IPS-NIHi7 (cell line): ENCODE data around the gene FAHD2A.
A peak's percentile ranks its signal among the peaks of the same experiment; 100 is the strongest.
"Not testable (repeated sequence)": the region's sequence is repeated elsewhere in the genome, so short reads cannot be mapped to it uniquely, and the experiment has no call there.

Source experiments
- DNase-seq: peaks from one replicate; pipeline ENCODE4 v3.0.0; 2012; ENCODE audit warnings: mixed read lengths; ENCODE audit errors: extremely low spot score

The FAHD2A gene, protein sequence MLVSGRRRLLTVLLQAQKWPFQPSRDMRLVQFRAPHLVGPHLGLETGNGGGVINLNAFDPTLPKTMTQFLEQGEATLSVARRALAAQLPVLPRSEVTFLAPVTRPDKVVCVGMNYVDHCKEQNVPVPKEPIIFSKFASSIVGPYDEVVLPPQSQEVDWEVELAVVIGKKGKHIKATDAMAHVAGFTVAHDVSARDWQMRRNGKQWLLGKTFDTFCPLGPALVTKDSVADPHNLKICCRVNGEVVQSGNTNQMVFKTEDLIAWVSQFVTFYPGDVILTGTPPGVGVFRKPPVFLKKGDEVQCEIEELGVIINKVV

DNA sequence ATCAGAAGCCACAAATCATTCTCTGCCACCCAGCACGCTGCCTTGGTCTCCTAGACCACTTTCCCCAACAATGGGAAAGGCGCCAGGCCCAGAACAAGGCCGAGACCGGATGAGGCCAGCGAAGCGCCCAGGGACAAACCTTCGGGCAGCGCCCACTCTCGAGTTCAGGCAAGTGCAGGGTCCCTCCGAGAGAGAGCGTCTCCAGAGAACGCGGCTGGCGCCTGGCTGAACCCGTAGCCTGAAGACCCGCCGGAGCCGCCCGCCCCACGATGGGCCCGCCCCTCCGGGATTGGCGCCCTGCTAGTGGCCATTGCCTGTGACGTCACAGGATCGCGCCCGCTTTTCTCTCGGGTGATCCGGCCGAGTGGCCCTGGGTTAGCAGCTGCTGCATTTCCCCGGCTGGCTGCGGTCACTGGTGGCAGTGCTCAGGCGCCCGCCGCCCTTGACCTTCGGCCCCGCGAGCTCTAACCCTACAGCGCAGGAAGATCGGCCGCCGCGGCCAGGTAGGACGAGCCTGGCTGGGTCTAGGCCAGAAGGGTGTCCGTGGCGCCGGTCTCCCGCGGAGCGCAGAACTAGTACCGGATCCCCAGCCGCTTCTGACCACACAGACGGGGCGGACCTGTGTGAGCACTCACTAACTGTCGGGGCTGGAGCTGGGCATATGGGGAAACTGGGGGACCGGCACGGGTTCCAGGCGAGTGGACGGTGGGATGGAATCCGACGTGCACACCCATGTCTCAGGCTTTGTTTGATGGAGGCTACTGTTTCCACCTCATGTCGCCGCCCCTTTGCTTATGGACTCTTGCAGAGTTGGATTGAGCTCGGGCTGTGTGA is at the start of gene FAHD2A:
TSS of gene FAHD2A (plus strand) at position 339 of the 834 bp plus-strand sequence. CDS start 2,851 bp downstream, outside the sequence.
- DNase-seq, result peak; percentile 99

DNA sequence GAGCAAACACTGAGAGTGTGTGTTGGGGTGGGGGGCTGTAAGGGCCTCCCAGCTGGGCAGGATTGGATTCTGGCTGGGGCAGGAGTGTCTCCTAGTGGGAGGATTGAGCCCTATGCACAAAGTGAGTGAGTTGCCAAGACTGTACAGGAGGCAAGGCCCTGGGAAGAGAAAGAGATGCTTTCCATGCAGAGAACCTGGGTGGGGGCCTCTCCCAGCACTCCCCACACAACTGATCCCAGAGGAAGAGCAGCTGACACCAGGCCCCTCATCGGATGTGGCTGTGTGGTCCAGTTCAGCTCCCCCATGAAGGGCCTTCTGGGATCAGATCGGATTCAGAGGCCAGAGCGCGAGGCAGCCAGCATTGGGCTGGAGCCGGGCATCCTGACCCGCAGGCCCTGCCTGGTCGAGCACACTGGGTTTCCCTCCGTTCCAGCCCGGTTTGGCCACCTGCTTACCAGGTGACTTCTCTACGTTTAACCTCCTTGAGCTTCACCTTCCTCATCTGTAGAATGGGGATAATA is 49.4 kb upstream of the FAHD2A start:
- no peak for DNase-seq

DNA sequence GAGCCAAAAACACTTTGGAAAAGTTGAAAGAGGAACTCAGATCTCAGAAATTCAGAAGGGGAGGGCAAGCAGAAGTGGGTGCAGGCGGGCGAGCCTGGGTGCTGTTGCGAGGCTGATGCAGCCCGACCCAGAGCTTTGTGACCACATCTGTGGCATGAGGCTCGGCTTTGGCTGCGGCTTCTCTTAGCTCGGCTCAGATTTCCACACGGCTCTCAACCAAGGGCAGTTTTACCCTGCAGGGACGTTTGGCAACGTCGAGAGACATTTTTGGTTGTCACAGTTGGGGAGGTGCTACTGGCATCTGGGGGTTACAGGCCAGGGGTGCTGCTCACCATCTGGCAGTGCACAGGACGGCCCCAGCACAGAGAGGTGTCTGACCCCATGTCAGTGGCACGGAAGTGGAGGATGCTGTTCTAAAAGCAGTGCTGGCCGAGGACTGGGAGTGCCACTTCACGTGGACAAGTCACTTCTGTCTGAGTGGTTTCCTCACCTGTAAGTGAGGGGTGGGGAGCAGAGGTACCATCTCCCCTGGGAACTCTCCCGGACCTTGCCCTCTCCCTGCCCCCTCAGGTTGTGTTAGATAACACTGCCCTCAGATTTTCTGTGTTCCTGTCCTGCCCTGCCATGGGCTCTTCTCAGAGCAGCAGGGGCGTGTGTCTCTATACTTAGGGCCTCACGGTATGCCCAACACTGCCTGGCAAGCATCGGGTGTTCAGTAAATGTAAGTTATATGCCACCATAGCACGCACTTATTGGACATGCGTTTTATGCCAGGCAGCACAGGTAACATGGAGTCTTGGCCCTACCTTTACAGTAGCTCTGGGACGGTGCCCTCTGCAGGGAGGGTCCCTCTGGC is 48.7 kb upstream of the FAHD2A start:
- no peak for DNase-seq

DNA sequence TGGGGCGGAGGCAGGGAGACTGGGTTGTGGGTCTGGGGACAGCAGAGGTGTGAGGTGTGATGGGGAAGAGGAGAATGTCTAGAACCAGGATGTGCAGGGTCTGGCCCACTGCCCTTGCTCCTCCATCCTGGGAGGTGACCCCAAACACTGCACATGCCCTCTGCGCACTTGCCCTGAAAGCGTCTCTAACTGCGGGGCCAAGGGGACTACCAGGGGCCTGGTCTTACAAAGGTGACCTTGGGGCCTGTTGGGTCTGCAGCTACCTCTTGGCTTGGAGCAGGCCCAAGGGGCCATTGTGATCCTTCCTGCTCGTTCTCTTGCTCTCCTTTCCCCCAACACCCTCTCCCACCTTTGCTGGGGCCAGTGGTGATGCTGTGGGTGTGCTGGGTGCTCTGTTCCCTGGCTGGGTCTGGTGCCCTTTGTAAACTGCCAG is 48.0 kb upstream of the FAHD2A start:
- no peak for DNase-seq

DNA sequence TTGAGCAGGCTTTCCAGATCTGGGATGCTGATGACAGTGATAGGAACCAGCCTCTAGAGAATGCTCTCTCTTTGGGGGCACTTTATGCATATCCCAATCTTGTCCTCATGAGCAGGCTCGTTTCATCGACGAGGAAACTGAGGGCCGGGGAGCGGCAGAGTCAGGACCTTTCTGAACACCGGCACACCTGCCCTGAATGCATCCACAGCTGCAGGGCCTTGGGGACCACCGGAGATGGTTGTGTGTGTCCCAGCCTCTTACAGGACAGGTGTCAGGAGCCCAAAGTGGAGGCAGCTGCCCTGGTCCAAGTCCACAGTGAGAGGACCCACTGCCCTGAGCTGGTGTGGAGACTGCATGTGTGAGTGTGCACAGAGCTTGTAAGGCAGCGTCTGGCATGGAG is 47.6 kb upstream of the FAHD2A start:
- DNase-seq, result no peak

DNA sequence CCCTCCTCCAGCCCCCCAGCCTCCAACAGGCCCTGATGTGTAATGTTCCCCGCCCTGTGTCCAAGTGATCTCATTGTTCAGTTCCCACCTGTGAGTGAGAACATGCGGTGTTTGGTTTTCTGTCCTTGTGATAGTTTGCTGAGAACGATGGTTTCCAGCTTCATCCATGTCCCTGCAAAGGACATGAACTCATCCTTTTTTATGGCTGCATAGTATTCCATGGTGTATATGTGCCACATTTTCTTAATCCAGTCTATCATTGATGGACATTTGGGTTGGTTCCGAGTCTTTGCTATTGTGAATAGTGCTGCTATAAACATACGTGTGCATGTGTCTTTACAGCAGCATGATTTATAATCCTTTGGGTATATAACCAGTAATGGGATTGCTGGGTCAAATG is 47.0 kb upstream of the FAHD2A start:
- not testable (repeated sequence) for DNase-seq

DNA sequence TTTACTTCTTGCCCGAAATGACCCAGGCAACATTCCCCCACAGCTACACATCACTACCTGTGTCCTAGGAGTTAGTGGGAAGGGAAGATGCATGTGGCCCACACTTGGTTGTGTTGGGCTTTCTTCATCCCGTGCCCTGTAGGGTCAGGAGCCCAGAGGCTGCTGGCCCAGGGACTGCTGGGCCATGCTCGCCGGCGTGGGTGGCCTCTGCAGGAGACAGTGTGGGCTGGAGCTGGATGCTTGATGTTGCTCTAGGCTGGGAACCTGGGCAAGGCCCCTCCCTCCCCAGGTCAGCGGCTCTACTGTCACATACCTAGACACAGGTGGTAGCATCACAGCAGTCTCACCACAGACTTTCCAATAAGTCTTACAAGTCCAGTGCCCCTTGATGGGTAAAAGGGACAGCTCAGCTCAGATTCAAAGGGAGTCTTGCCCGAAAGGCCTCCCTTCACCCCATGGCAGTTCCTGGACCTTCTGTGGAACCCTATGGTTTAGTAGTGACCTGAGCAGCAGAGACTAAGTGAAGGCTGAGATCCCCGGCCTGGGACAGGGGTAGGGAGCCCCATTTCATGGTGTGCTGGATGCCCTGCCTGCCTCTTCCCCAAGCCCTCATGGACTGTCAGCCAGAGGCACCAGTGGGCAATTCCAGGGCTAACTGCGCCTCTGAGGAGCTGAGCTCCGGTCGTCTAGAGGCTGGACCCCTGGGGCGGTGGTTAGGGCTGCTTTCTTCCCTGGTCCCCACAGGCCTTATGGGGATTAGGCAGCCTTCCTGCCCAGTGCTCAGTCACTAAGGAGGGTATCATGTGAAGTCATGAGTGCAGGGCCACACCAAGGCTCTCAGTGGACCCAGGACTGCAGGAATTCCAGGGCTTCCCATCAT is 45.4 kb upstream of the FAHD2A start:
- no peak for DNase-seq

DNA sequence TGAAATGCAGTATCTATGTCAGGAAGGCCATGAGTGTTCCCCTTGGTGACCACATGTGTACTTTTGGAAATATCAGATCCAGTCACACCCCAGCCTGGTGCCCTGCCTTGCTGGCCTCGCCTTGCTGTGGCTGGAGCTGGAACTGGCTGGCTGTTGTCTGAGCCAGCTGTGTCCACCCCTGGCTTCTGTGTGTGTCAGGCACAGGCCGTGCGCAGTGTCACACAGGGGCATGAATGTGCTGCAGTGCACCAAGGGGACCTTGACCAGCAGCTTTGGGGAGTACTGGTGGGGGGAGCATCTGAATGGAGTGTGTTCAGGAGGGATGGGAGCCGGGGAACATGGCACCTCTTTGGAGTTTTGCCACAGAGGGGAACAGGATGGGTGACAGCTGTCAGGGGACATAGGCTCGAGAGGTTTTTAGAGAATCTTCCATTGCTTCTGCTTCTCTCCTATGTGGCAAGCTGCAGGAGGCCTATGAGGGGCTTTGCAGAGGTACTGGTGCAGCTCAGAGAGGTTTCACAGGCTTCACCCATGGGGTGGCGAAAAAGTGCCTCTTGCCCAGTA is 44.7 kb upstream of the FAHD2A start:
- no peak for DNase-seq

DNA sequence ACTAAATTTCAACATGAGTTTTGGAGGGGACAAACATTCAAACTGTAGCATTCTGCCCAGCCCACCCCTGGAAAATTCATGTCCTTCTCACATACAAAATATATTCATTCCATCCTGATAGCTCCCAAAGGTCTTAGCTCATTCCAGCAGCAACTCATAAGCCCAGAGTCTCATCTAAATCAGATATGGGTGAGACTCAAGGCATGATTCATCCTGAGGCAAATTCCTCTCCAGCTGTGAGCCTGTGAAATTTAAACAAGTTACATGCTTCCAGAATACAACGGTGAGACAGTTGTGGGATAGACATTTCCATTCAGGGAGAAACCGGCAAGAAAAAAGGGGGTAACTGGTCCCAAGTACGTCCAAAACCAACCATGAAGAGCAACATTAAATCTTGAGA is 43.5 kb upstream of the FAHD2A start:
- no peak for DNase-seq

DNA sequence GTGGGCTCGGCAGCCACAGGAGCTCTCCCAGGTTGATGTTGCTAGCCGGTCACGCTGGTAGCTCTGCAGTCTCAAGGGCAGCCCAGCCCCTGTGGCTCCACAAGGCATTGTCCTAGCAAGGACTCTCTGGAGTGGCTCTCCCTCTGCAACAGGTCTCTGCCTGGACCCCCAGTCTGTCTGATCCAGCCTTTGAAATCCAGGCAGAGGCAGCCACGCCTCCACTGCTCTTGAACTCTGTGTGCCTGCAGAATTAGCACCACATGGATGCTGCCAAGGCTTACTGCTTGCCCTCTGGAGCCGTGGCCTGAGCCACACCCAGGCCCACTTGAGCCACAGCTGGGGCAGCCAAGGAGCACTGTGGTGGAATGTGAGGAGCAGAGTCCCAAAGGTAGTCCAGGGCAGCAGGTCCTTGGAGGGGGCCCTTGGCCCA is 43.0 kb upstream of the FAHD2A start:
- no peak for DNase-seq

DNA sequence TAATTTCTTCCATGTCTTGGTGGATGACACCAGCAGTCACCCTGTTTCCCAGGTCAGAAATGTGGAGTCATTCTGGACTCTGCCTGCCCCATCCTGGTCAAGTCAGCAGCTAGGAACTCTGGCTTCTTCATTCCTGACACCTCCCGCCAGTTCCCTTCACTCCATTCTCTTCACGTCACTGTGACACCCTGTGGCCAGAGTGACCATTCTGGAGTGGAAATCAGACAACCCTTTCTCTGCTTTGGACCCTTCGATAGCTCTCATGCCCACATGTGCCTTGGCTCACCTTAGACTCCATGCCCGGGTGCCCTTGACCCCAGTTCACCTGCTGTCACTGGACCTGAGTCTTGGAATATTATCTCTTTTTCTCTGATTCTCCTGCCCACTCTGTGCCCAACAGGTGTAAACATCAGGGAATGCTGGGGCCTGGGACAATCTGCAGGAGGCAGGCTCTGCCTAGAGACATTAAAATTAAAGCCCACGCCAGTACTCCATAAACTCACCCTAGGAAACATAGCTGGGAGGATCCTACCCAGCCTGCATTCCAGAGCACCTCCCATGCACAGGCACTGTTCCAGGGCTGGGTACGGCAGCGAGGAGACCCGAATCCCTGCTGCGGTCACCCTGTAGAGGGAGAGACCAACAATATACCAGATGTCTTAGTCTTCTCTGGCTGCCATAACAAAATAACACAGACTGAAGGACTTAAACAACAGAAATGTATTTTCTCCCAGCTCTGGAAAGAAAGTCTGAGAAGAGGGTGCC is 41.1 kb upstream of the FAHD2A start:
- DNase-seq, result no peak

DNA sequence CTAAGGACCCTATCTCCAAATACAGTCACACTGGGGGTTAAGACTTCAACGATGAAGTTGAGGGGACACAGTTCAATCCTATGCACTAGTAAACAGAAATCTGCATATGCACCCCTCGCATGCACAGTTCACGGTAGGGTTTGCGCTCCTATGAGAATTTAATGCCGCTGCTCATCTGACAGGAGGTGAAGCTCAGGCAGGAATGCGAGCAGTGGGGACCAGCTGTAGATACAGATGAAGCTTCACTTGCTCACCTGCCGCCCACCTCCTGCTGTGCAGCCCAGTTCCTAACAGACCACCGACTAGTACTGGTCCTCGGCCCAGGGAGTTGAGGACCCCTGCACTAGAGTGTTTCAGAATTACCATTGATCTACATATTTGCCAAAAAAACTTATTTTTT is 40.0 kb upstream of the FAHD2A start:
- no peak for DNase-seq

DNA sequence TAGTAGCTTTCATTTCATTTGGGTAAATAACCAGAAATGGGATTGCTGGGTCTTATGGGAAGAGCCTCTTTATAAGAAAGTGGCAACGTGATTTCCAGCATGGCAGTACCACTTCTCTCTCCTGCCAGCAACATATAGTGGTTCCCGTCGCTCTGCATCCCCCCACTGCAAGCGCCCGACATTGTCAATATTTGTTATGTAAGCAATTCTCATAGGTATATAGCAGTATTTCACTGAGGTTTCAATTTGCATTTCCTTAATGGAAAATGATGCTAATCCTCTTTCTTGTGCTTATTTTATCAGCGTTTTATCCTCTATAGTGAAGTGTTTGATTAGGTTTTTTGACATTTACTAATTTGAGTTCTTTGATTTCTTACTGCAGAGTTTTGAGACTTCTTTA is 36.0 kb upstream of the FAHD2A start:
- no peak for DNase-seq

DNA sequence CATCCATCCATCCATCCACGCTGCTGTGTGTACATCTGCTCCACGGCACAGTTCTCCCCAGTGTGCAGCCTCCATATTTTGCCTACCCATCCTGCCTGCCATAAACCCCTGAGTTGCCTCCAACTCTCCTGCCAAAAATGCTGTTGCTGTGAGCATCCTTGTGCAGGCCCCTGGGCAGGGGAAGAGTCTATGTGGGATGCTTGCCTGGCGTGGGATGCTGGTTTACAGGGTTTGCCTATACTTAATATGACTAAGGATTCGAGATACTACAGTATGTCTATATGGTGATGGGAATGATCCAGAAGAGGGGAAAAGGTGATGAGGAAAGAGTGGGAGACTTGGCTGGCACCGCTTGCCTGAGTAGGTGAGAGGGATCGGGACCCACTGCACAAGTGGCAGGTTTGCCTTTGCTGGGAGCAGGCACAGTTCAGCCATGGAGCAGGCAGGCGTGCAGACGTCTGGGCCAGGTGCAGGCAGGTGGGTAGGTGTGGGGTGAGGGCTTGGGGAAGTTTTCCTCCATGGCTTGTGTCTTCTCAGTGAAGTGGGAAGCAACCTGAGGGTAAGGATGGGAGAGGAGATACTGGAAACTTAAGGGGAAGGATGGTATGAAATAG is 30.2 kb upstream of the FAHD2A start:
- no peak for DNase-seq

DNA sequence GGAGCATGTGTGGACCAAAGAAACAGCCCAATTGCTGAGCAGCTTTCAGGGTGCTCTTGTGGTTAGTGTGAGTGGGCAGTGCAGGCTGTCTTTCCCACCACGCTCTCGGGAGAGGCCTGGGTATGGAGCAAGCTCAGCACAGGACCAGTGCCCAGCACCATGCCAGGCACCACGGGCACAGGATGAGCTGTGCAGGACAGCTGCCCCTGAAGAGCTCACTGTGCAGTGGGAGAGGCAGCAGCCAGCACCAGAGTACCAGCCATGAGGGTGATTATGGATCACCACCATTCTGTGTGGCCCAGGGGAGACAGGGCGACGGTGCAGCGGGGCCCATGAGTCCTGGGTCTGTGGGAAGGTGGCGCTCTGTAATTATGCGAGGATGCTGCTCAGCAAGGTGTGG is 29.7 kb upstream of the FAHD2A start:
- no peak for DNase-seq

DNA sequence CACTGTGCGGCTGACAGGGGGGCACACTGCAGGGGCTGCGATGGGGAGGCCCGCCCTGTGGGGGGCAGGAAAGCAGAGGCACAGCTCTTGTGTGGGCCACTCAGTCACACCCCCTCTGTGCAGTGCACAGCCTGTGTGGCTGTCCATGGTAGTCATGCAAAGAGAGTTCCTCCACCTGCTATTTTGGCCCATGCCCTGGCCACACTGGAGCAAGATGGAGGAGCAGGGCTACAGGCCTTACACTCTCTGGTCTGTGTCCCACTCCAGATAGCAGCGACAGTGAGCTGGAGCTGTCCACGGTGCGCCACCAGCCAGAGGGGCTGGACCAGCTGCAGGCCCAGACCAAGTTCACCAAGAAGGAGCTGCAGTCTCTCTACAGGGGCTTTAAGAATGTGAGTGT is 28.5 kb upstream of the FAHD2A start:
- no peak for DNase-seq

DNA sequence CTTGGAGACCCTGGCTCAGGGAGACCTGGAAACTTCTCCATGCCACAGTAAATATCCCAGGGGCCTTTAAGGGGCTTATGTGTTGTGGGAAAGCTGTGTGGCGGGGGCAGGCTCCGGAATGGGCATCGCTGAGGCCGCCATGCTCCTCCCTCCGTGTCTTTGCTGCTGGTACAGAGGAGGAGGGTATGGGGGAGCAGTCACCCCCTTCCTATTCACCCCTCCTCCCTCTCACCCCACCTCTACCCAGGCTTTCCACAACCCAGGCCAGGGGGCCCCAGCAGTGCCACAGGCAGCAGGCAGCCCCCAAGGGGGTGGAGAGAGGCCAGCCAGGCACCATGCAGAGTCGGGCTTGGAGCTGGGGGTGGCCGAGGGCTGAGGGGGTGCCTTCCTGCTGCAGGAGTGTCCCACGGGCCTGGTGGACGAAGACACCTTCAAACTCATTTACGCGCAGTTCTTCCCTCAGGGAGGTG is 28.0 kb upstream of the FAHD2A start:
- no peak for DNase-seq

DNA sequence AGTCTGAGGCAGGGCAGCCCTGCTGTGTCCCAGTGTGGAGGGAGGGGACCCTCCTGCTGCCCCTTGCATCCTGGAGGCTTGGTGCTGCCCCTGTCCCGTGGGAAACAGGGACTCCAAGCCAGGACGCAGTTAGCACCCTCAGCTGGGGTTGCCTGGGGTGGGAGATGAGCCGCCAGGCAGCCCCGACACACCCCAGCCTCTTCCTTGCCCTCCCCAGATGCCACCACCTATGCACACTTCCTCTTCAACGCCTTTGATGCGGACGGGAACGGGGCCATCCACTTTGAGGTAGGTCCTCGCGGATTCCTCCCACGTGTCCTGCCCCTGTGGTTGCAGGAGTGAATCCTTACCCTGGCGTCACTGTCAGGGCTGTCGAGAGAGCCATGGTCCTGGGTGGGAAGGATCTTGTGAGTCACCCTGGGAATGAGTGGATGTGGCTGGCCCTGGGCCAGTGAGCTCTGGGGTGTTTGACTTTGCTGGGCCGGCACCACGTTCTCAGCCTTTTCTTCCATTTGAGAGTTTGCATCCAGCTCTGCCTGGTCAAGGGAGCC is 27.5 kb upstream of the FAHD2A start:
- no peak for DNase-seq
